ENCODE measurements around the gene CD40.
"Not testable (repeated sequence)": the region's sequence is repeated elsewhere in the genome, so short reads cannot be mapped to it uniquely, and the experiment has no call there.

The CD40 gene

GRCh38 chr20:46093531-46093930, 24.6 kb upstream of the CD40 start:
- TF ChIP-seq, protein P1, sequence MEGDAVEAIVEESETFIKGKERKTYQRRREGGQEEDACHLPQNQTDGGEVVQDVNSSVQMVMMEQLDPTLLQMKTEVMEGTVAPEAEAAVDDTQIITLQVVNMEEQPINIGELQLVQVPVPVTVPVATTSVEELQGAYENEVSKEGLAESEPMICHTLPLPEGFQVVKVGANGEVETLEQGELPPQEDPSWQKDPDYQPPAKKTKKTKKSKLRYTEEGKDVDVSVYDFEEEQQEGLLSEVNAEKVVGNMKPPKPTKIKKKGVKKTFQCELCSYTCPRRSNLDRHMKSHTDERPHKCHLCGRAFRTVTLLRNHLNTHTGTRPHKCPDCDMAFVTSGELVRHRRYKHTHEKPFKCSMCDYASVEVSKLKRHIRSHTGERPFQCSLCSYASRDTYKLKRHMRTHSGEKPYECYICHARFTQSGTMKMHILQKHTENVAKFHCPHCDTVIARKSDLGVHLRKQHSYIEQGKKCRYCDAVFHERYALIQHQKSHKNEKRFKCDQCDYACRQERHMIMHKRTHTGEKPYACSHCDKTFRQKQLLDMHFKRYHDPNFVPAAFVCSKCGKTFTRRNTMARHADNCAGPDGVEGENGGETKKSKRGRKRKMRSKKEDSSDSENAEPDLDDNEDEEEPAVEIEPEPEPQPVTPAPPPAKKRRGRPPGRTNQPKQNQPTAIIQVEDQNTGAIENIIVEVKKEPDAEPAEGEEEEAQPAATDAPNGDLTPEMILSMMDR (IDR thresholded peaks at IDR 0.05; ENCODE audit: insufficient read depth, low read depth, low read length, missing control alignments): no peak
- H3K4me3 ChIP-seq (ENCODE audit: low read length): no peak overlapping the region
- DNase-seq (ENCODE audit: low read depth): no peak

- TF ChIP-seq, protein P1 (IDR thresholded peaks at IDR 0.05; ENCODE audit: insufficient read depth, low read depth, low read length, missing control alignments): no peak
- no peak overlapping the region for H3K4me3 ChIP-seq (ENCODE audit: low read length)
- no peak for DNase-seq (ENCODE audit: low read depth)
These were observed 18.4 kb upstream of the CD40 start for GRCh38 chr20:46099491-46100287.

DNA sequence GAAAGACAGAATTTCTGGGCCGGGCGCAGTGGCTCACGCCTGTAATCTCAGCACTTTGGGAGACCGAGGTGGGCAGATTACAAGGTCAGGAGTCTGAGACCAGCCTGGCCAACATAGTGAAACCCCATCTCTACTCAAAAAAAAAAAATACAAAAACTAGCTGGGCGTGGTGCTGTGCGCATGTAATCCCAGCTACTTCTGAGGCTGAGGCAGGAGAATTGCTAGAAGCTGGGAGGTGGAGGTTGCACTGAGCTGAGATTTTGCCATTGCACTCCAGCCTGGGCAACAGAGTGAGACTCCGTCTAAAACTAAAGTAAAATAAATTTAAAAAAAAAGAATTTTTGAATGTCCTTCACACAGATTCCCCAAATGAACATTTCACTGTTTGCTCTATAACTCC, 17.7 kb upstream of the CD40 start:
- DNase-seq (ENCODE audit: low read depth); H3K4me3 ChIP-seq (ENCODE audit: low read length): not testable (repeated sequence)

DNA sequence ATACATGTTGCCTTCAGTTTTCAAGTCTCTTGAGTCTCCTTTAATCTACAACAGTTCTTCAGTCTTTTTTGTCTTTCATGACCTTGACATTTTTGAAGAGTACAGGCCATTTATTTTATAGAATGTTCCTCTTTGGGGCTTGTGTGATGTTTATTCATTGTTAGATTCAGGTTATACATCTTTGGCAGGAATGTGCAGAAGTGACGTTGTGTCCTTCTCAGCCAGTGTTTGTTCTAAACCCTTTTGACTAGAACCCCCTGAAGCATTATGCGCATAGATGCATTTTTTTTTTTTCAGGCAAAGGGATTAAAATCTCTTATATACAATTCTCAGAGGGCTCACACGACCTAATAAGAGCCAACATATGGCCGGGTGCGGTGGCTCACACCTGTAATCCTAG, 17.1 kb upstream of the CD40 start:
- no peak for DNase-seq (ENCODE audit: low read depth)
- TF ChIP-seq, protein P1 (IDR thresholded peaks at IDR 0.05; ENCODE audit: insufficient read depth, low read depth, low read length, missing control alignments): no peak
- no peak overlapping the region for H3K4me3 ChIP-seq (ENCODE audit: low read length)

GRCh38 chr20:46101957-46102356, 16.2 kb upstream of the CD40 start:
- TF ChIP-seq, protein P1 (IDR thresholded peaks at IDR 0.05; ENCODE audit: insufficient read depth, low read depth, low read length, missing control alignments): no peak
- no peak for DNase-seq (ENCODE audit: low read depth)
- H3K4me3 ChIP-seq (ENCODE audit: low read length): no peak overlapping the region

DNA sequence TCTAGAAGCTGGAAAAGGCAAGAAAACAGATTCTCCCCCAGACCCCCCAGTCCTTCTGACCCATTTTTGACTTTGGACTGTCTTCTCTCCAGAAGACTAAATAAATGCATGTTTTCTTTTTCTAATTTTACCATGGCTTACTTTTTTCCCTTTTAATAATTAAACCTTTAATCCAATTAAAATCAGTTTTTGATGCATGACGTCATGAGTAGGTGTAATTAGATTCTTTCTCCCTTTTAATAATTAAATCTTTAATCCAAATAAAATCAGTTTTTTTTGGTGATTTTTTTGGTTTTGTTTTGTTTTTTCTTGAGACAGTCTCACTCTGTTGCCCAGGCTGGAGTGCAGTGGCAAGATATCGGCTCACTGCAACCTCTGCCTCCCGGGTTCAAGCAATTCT, 15.2 kb upstream of the CD40 start:
- no peak for DNase-seq (ENCODE audit: low read depth)
- TF ChIP-seq, protein P1 (IDR thresholded peaks at IDR 0.05; ENCODE audit: insufficient read depth, low read depth, low read length, missing control alignments): no peak
- H3K4me3 ChIP-seq (ENCODE audit: low read length): no peak overlapping the region

DNA sequence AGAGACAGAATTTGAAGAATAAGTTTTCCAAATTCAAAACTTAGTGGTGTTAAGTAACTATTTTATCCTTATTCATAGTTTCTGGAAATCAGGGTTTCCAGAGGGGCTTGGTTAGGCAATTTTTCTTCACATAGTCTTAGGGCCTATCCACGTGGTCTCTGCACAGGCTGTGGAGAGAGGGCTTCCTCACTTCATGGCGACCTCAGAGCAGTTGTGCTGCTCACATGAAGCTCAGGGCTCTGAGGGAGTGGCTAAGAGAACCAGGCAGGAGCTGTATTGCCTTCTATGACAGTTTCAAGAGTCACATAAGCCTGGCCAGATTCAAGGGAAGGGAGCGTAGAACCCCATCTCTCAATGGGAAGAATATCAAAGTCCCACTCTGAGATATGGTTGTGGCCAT, 13.9 kb upstream of the CD40 start:
- TF ChIP-seq, protein P1 (IDR thresholded peaks at IDR 0.05; ENCODE audit: insufficient read depth, low read depth, low read length, missing control alignments): no peak
- DNase-seq (ENCODE audit: low read depth): no peak
- no peak overlapping the region for H3K4me3 ChIP-seq (ENCODE audit: low read length)

Measured in epithelial cell of esophagus (primary cell).